GF-D8 (cell line): Measurements from ENCODE around the gene ORM2.
"Not testable (repeated sequence)": the region's sequence is repeated elsewhere in the genome, so short reads cannot be mapped to it uniquely, and the experiment has no call there.

Source experiments
- DNase-seq: peaks from one replicate; lab custom pipeline; 2025; lab: John Stamatoyannopoulos, UW

The ORM2 gene

DNA sequence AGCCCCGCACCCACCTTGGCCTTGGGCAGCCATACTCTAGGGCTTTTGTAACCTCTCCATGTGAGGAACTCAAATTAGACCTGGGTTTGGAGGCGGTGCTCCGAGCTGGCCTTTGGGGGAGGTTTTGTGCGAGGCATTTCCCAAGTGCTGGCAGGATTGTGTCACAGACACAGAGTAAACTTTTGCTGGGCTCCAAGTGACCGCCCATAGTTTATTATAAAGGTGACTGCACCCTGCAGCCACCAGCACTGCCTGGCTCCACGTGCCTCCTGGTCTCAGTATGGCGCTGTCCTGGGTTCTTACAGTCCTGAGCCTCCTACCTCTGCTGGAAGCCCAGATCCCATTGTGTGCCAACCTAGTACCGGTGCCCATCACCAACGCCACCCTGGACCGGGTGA is at the start of gene ORM2:
Gene ORM2 (plus strand): TSS at position 245 of the 398 bp plus-strand sequence. CDS start 36 bp downstream, at position 281.
- DNase-seq, result not testable (repeated sequence)

GRCh38 chr9:114280636-114281472 is 48.8 kb upstream of the ORM2 start:
- no peak for DNase-seq

- DNase-seq, result no peak
These were observed 48.1 kb upstream of the ORM2 start for GRCh38 chr9:114281473-114282103.

DNA sequence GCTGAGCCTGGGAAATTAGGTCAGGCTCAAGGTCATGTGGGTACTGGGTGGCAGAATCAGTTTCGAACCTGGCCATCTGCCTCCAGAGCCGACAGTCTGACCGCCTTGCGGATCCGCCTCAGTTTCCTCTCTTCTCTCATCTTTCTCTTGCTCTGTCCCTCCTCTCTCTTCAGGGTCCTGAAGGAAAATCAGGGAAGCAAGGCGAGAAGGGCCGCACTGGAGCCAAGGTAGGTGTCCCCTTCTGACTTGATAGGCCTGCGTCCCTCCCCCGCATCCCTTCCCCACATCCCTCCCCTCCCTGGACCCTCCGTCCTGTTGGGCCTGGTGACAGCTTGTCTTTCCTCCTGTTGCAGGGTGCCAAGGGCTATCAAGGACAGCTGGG is 47.6 kb upstream of the ORM2 start:
- no peak for DNase-seq

- no peak for DNase-seq
These were observed 47.2 kb upstream of the ORM2 start for GRCh38 chr9:114282507-114282906.

DNA sequence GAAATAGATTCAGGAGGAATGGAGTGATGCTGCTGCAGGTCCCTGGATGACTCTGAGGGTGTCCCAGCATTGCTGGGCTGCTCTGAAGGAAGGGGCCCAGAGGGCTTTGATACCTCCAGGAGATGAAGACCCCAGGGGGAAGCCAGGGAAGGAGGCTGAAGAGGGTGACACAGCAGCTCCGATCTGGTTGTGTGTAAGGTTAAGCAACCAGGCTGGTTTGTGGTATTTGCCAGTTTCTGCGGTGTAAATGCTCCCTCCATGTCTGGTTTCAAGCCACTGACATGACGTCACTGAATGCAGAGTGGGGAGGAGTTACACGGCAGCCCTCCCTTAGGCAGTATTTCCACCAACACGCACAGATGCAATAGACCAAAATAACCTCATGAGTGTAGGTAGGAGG is 46.7 kb upstream of the ORM2 start:
- DNase-seq, result no peak

DNA sequence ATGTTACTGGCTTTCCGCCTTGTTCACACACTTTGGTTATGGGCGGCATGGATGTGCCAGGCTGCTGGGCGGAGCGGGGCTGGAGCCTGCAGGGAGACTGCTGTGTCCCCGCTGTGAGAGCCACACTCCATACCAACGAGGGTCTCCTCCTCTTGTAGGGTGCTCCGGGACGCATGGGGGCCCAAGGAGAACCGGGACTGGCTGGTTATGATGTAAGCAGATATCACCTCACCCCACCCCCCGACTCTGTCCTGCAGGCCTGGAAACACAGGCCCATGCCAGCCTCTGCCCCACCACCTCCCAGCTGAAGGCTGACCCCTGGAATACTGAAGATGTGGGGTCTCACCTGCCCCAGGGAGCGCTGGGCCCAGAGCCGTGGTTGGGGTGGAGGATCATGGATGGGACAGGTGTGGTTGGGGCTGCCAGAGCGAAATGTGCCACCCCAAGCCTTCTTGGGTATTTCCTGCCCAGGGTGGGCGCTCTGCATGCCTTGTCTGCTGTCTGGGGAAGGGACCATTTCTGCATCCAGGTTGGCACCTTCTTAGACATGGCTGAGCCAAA is 46.0 kb upstream of the ORM2 start:
- no peak for DNase-seq

- no peak for DNase-seq
These were observed 45.2 kb upstream of the ORM2 start for GRCh38 chr9:114284316-114285060.

- DNase-seq, result no peak
These were observed 44.4 kb upstream of the ORM2 start for GRCh38 chr9:114285166-114285867.

DNA sequence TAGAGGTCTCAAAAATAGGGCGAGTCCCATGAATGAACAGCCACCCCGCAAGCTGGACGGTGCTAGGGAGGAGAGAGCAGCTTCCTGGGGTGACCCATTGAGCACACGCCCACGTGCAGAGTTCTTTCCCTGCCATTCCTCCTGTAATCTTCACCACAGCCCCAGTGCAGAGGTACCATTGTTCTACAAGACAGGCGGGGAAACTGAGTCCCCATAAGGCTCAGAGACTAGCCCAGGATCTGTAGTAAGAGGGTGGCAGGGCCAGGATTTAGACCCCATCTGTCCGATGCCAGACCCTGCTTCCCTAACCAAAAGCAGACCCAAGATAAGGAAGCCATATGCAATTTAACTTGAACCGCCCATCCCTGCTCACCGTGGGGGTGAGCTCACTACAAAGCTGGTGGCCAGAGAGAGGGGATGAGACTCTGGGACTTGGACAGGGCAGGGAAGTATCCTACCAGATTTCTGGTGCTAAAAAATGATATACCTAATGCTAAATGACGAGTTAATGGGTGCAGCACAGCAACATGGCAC is 43.5 kb upstream of the ORM2 start:
- DNase-seq, result no peak

- no peak for DNase-seq
These were observed 42.5 kb upstream of the ORM2 start for GRCh38 chr9:114287001-114287762.

GRCh38 chr9:114287763-114288192 is 41.9 kb upstream of the ORM2 start:
- no peak for DNase-seq

DNA sequence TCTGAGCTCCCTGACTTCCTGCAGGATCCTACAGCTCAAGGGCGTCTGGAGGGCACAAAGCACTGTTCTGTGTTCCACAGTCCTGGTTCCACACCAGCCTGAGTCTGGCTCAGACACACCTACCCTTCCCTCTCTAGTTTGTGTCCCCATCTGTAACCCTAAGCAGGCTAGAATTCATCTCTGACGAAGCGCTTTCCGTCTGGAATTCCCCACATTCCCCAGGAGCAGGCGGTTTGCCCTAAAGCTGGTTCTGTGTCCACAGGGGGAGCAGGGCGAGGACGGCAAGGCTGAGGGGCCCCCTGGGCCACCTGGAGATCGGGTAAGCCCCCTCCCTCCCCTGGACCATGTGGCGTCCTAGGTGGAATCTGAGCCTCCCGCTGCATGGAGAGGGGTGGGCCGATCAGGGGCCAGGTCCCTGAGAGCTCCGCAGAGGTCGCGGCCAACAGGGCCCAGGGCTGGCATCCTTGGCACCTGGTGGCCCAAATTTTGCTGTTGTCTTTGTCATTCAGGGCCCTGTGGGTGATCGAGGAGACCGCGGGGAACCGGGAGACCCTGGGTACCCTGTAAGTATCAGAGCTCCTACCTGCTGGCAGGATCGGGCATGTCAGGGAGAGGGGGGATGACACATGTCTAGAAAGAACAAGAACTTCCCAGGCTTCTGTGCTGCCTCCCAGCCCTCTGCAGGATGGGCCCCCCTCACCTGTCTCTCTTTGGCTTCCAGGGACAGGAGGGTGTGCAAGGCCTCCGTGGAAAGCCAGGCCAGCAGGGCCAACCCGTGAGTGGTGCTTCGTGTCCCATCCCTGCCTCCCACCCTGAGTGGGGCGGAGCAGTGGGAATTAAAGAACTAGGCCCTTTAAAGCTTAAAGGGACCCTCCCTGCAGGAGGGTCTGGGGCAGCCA is 41.2 kb upstream of the ORM2 start:
- DNase-seq, result no peak

GRCh38 chr9:114289106-114289505 is 40.6 kb upstream of the ORM2 start:
- DNase-seq, result no peak

DNA sequence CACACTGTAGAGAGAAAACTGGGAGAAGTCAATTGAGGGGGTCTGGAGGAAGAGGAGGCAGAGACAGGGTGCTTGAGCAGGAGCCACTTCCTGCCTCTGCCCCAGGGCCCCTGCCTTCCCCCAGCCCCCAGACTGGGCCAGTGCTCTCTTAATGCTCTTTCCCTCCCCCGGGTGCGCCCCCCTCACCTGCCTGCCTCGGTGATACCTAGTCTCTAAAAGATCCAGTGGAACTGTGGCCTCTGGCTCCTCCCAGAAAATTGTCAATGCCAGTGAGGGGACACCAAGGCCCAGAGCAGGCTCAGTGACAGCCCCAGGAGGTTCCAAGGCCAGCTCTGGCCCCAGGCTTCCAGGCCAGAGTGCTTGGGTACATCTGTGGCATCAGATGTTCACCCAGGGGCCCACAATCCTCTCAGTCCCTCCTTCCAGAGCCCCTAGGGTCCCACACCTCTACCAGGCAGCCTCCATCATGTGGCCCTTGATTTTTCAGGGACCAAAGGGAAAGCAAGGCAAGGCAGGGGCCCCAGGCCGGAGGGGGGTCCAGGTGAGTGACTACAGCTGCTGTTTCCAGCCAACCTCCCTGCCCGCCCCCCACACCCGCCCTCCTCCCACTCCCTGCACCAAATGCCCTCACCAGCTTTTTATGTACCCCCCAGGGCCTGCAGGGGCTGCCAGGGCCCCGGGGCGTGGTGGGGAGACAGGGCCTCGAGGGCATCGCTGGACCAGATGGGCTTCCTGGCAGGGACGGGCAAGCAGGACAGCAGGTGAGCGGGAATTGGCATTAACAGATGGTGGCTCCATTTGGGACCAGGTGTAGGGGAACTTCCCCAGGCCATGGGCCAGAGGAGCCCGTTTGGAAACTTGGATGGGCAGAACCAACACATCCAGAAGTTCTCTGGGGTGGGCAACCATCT is 39.8 kb upstream of the ORM2 start:
- no peak for DNase-seq

DNA sequence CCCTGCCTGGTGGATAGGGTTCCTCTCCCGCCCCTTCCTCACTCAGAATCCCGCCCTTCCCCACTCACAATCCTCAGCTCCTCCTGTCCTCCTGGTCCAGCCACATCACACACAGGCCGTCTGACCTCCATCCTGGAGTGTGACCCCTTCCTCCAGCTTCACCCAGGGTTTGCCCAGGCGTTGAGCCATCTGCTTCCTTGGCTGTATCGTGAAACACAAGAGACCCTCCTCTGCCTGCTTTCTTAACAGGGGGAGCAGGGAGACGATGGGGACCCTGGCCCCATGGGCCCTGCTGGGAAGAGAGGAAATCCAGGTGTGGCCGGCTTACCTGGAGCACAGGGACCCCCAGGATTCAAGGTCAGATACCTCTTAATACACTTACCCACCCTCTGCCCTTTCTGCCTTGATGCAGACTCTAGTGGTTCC is 39.1 kb upstream of the ORM2 start:
- no peak for DNase-seq

- DNase-seq, result no peak
These were observed 38.6 kb upstream of the ORM2 start for GRCh38 chr9:114291064-114291474.

- no peak for DNase-seq
These were observed 37.6 kb upstream of the ORM2 start for GRCh38 chr9:114291886-114292590.
